Neural cell (in vitro differentiated cells): ENCODE data around the gene MRC2.

ENCODE experiments used
- CTCF ChIP-seq: fragments of 450-650 bp; IDR thresholded peaks from 2 replicates; pipeline ENCODE4 v1.5.1; 2014; ENCODE audit warnings: antibody characterized with exemption, mild to moderate bottlenecking, moderate library complexity; ENCODE audit not compliant: poor library complexity, severe bottlenecking
- EP300 ChIP-seq: fragments of 450-650 bp; conservative IDR thresholded peaks from 2 replicates; pipeline ENCODE4 v1.6.1; 2014; ENCODE audit warnings: antibody characterized with exemption, mild to moderate bottlenecking, moderate library complexity; ENCODE audit not compliant: poor library complexity, severe bottlenecking
- EZH2 ChIP-seq: fragments of 200-600, 300-800 bp; shearing (Covaris generic), sonication (generic); IDR thresholded peaks from 2 replicates; pipeline ENCODE4 v1.6.1; 2014; ENCODE audit warnings: antibody characterized with exemption, low read length, borderline replicate concordance, mild to moderate bottlenecking; ENCODE audit not compliant: insufficient read depth, poor library complexity, severe bottlenecking
- MXI1 ChIP-seq: fragments of 450-650 bp; conservative IDR thresholded peaks from 2 replicates; pipeline ENCODE4 v1.6.1; 2014; ENCODE audit warnings: antibody characterized with exemption, mild to moderate bottlenecking; ENCODE audit not compliant: poor library complexity, severe bottlenecking
- POLR2AphosphoS5 ChIP-seq: IDR thresholded peaks from 2 replicates; pipeline ENCODE4 v1.6.1; 2012
- RAD21 ChIP-seq: fragments of 450-650 bp; conservative IDR thresholded peaks from 2 replicates; pipeline ENCODE4 v1.6.1; 2014; ENCODE audit warnings: antibody characterized with exemption, mild to moderate bottlenecking, moderate library complexity
- SMC3 ChIP-seq: fragments of 450-650 bp; conservative IDR thresholded peaks from 2 replicates; pipeline ENCODE4 v1.6.1; 2014; ENCODE audit warnings: antibody characterized with exemption, mild to moderate bottlenecking, moderate library complexity; ENCODE audit not compliant: poor library complexity
- TAF1 ChIP-seq: IDR thresholded peaks from 2 replicates; pipeline ENCODE4 v1.6.1; 2012; ENCODE audit warnings: low read depth
- TF ChIP-seq, protein P1 (sequence below): IDR thresholded peaks from 2 replicates; pipeline ENCODE4 v1.6.1; 2012; ENCODE audit warnings: borderline replicate concordance

GRCh38 chr17:62629556-62630364 is 2.3 kb downstream of the MRC2 start:
- TF ChIP-seq CTCF (no peak), TAF1 (no peak), EZH2 (no peak), EP300 (no peak), POLR2AphosphoS5 (no peak), MXI1 (no peak), SMC3 (no peak), RAD21 (no peak)
- TF ChIP-seq, protein P1, sequence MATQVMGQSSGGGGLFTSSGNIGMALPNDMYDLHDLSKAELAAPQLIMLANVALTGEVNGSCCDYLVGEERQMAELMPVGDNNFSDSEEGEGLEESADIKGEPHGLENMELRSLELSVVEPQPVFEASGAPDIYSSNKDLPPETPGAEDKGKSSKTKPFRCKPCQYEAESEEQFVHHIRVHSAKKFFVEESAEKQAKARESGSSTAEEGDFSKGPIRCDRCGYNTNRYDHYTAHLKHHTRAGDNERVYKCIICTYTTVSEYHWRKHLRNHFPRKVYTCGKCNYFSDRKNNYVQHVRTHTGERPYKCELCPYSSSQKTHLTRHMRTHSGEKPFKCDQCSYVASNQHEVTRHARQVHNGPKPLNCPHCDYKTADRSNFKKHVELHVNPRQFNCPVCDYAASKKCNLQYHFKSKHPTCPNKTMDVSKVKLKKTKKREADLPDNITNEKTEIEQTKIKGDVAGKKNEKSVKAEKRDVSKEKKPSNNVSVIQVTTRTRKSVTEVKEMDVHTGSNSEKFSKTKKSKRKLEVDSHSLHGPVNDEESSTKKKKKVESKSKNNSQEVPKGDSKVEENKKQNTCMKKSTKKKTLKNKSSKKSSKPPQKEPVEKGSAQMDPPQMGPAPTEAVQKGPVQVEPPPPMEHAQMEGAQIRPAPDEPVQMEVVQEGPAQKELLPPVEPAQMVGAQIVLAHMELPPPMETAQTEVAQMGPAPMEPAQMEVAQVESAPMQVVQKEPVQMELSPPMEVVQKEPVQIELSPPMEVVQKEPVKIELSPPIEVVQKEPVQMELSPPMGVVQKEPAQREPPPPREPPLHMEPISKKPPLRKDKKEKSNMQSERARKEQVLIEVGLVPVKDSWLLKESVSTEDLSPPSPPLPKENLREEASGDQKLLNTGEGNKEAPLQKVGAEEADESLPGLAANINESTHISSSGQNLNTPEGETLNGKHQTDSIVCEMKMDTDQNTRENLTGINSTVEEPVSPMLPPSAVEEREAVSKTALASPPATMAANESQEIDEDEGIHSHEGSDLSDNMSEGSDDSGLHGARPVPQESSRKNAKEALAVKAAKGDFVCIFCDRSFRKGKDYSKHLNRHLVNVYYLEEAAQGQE, result no peak
